ENCODE results near the gene ULK4.

The ULK4 gene

DNA sequence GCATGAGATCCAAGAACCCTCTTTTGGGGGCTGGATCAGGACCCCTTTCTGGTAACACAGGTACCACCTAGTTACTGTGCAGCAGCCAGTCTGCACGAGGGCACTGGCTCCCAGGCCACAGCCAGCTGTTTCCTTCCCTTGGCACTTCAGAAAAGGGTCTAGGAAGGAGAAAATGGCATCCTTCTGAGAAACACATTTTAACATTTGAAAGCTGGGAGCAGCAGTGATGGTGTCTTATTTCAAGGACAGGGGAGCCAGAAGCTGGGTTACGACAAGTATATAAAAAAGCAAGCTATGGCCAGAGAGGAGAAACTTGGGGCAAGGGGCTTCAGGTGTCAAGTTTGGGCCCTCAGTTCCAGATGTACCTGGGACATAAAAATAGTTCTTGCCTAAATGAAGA lies 479.8 kb downstream of the ULK4 start:
- H3K79me2 ChIP-seq (ENCODE audit: low read length) = no peaks in the 10 kb centered on the region
- no peak overlapping the region for H3K4me3 ChIP-seq (ENCODE audit: low read length)
- no peak overlapping the region for H3K27ac ChIP-seq (ENCODE audit: low read length)
- peak overlapping the region; percentile 54 for H3K4me2 ChIP-seq (ENCODE audit: low read length)
- H3K36me3 ChIP-seq (replicated peaks; ENCODE audit: low read depth, low read length) = no peaks in the 10 kb centered on the region
- TF ChIP-seq, protein P1, sequence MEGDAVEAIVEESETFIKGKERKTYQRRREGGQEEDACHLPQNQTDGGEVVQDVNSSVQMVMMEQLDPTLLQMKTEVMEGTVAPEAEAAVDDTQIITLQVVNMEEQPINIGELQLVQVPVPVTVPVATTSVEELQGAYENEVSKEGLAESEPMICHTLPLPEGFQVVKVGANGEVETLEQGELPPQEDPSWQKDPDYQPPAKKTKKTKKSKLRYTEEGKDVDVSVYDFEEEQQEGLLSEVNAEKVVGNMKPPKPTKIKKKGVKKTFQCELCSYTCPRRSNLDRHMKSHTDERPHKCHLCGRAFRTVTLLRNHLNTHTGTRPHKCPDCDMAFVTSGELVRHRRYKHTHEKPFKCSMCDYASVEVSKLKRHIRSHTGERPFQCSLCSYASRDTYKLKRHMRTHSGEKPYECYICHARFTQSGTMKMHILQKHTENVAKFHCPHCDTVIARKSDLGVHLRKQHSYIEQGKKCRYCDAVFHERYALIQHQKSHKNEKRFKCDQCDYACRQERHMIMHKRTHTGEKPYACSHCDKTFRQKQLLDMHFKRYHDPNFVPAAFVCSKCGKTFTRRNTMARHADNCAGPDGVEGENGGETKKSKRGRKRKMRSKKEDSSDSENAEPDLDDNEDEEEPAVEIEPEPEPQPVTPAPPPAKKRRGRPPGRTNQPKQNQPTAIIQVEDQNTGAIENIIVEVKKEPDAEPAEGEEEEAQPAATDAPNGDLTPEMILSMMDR (IDR thresholded peaks at IDR 0.05; ENCODE audit: low read depth, low read length) = no peak
- no peak for TF ChIP-seq EZH2phosphoT487 (IDR thresholded peaks at IDR 0.05; ENCODE audit: low read depth)
- H3K27me3 ChIP-seq (ENCODE audit: low read depth, low read length) = no peaks in the 10 kb centered on the region
- H3K9ac ChIP-seq (ENCODE audit: low read length) = no peak overlapping the region
- peaks cover 49% of the 10 kb centered on the region for H3K4me1 ChIP-seq (ENCODE audit: low read length)
- no peaks in the 10 kb centered on the region for H3K9me3 ChIP-seq (ENCODE audit: insufficient read depth, low read length)
- H4K20me1 ChIP-seq (ENCODE audit: insufficient read depth, low read length) = no peaks in the 10 kb centered on the region
- no peak overlapping the region for H2AFZ ChIP-seq (ENCODE audit: low read depth, low read length)

- TF ChIP-seq, protein P1 (IDR thresholded peaks at IDR 0.05; ENCODE audit: low read depth, low read length) = no peak
- no peak for TF ChIP-seq EZH2phosphoT487 (IDR thresholded peaks at IDR 0.05; ENCODE audit: low read depth)
- Histone ChIP-seq H3K4me2 (ENCODE audit: low read length) (peak overlapping the region; percentile 48), H3K79me2 (ENCODE audit: low read length) (no peaks in the 10 kb centered on the region)
Measured at GRCh38 chr3:41478278-41478677, 483.6 kb downstream of the ULK4 start.

DNA sequence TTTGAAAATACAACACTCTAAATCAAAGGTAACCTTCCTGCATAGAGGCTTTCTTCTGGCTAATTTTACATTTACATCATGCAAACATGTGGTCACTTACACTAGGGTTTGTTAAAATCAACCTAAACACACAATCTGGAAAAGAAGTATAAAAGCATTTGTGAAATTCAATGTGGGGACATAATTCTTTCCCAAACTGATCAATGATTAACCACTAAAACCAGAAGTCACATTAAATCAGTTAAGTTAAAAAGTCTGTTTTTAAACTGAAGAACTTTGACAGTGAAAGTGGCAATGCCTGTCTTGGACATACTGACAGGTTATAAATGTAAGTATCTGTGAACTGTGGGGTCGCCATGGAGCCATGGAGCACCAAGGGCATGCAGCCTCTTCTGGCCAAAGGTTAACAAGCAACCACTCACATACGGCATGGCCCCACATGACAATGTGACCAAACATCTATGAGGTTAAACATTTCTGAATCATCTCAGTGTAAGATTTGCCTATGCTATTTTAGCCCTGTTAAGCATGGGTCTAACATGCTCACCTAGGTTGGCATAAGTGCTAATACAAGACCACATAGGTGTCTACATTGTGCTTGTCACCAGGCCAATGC lies 484.4 kb downstream of the ULK4 start:
- Histone ChIP-seq H2AFZ (ENCODE audit: low read depth, low read length) (0 out of 2 replicates have a peak overlapping the region, but pooled peaks have one; percentile 15), H3K4me1 (ENCODE audit: low read length) (peaks cover 30% of the 10 kb centered on the region)
- TF ChIP-seq EZH2phosphoT487 (IDR thresholded peaks at IDR 0.05; ENCODE audit: low read depth) = no peak
- TF ChIP-seq, protein P1 (IDR thresholded peaks at IDR 0.05; ENCODE audit: low read depth, low read length) = peak; percentile 34

More at GRCh38 chr3:41478278-41478677, 483.6 kb downstream of the ULK4 start:
- Histone ChIP-seq H3K4me1 (ENCODE audit: low read length) (peaks cover 38% of the 10 kb centered on the region), H3K9me3 (ENCODE audit: insufficient read depth, low read length) (no peaks in the 10 kb centered on the region), H3K36me3 (replicated peaks; ENCODE audit: low read depth, low read length) (no peaks in the 10 kb centered on the region), H3K4me3 (ENCODE audit: low read length) (peak overlapping the region; percentile 8; the same call in 1 of the 2 replicates), H3K27ac (ENCODE audit: low read length) (no peak overlapping the region; the same call in 1 of the 2 replicates), H2AFZ (ENCODE audit: low read depth, low read length) (no peak overlapping the region), H3K27me3 (ENCODE audit: low read depth, low read length) (no peaks in the 10 kb centered on the region), H3K9ac (ENCODE audit: low read length) (no peak overlapping the region), H4K20me1 (ENCODE audit: insufficient read depth, low read length) (no peaks in the 10 kb centered on the region)

DNA sequence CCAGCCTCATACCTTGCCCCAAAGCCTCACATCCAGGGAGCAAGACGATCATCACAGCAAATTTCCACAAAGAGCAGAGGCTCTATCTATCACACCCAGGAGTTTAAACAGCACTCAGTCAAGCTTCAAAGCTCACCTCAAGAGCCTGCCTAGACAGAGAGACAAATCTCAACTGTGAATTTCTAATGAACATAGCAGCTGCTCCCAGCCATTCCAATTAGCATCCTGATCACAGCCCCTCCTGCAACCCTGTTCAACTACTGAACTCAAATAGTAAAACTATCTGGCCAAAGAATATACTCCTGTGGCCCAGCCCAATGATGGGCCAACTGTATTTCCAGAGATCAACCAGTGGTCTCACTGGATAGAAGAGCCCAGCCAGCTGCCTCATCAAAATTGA lies 492.8 kb downstream of the ULK4 start:
- H3K27me3 ChIP-seq (ENCODE audit: low read depth, low read length) = no peaks in the 10 kb centered on the region
- H3K4me3 ChIP-seq (ENCODE audit: low read length) = no peak overlapping the region
- no peak overlapping the region for H3K27ac ChIP-seq (ENCODE audit: low read length)
- TF ChIP-seq, protein P1 (IDR thresholded peaks at IDR 0.05; ENCODE audit: low read depth, low read length) = no peak
- no peak for TF ChIP-seq EZH2phosphoT487 (IDR thresholded peaks at IDR 0.05; ENCODE audit: low read depth)
- no peak overlapping the region for H2AFZ ChIP-seq (ENCODE audit: low read depth, low read length)
- no peaks in the 10 kb centered on the region for H3K9me3 ChIP-seq (ENCODE audit: insufficient read depth, low read length)
- no peaks in the 10 kb centered on the region for H3K4me1 ChIP-seq (ENCODE audit: low read length)
- H3K36me3 ChIP-seq (replicated peaks; ENCODE audit: low read depth, low read length) = no peaks in the 10 kb centered on the region
- H4K20me1 ChIP-seq (ENCODE audit: insufficient read depth, low read length) = no peaks in the 10 kb centered on the region
- no peaks in the 10 kb centered on the region for H3K79me2 ChIP-seq (ENCODE audit: low read length)
- H3K4me2 ChIP-seq (ENCODE audit: low read length) = no peak overlapping the region
- no peak overlapping the region for H3K9ac ChIP-seq (ENCODE audit: low read length)

More for the DNA sequence above, 484.4 kb downstream of the ULK4 start:
- H3K4me2 ChIP-seq (ENCODE audit: low read length) = peak overlapping the region; percentile 48
- H4K20me1 ChIP-seq (ENCODE audit: insufficient read depth, low read length) = no peaks in the 10 kb centered on the region
- H3K36me3 ChIP-seq (replicated peaks; ENCODE audit: low read depth, low read length) = no peaks in the 10 kb centered on the region
- no peaks in the 10 kb centered on the region for H3K79me2 ChIP-seq (ENCODE audit: low read length)
- no peaks in the 10 kb centered on the region for H3K27me3 ChIP-seq (ENCODE audit: low read depth, low read length)
- H3K27ac ChIP-seq (ENCODE audit: low read length) = no peak overlapping the region; the same call in 1 of the 2 replicates
- peak overlapping the region; percentile 6 for H3K4me3 ChIP-seq (ENCODE audit: low read length)
- H3K9me3 ChIP-seq (ENCODE audit: insufficient read depth, low read length) = no peaks in the 10 kb centered on the region
- H3K9ac ChIP-seq (ENCODE audit: low read length) = no peak overlapping the region

All from OCI-LY3 (cell line).